Mesodermal cell (in vitro differentiated cells): ENCODE data around the gene NINJ1.

ENCODE experiments used
- H3K27ac ChIP-seq: 2 replicates; pipeline ENCODE4 v1.7.0; 2013; ENCODE audit warnings: mild to moderate bottlenecking, low read depth, low read length, moderate library complexity; ENCODE audit not compliant: severe bottlenecking
- H3K36me3 ChIP-seq: 2 replicates; pipeline ENCODE4 v1.7.1; 2013; ENCODE audit warnings: mild to moderate bottlenecking, low read length, moderate library complexity; ENCODE audit not compliant: control insufficient read depth, insufficient read depth
- H3K4me1 ChIP-seq: one replicate; pipeline ENCODE4 v1.7.1; 2013; ENCODE audit warnings: mild to moderate bottlenecking, low read length; ENCODE audit not compliant: insufficient read depth, control insufficient read depth, poor library complexity, severe bottlenecking
- H3K4me3 ChIP-seq: 2 replicates; pipeline ENCODE4 v1.7.0; 2013; ENCODE audit warnings: low read length, control low read depth, mild to moderate bottlenecking; ENCODE audit not compliant: insufficient read depth, poor library complexity, severe bottlenecking; ENCODE audit errors: extremely low read depth
- H3K9me3 ChIP-seq: 2 replicates; pipeline ENCODE4 v1.7.1; 2013; ENCODE audit warnings: mild to moderate bottlenecking, low read length, moderate library complexity; ENCODE audit not compliant: control insufficient read depth
- WGBS, 2 experiments: methylation state at CpG; one replicate each; pipeline ENCODE4 v1.1.5; 2013; ENCODE audit warnings: missing lambda C conversion rate in 2 of 2; ENCODE audit not compliant: insufficient coverage in 2 of 2; 5-methylcytosine and 5-hydroxymethylcytosine counted together

Gene NINJ1

GRCh38 chr9:93141771-93142483 is 7.9 kb upstream of the NINJ1 start:
- no peaks in the 10 kb centered on the region for H3K9me3 ChIP-seq
- 92 to 100% methylated on average over 3 to 6 of the region's 8 CpGs for WGBS, 2 experiments
- H3K36me3 ChIP-seq, result no peaks in the 10 kb centered on the region
- no peak overlapping the region for H3K4me3 ChIP-seq
- no peak overlapping the region for H3K27ac ChIP-seq
- H3K4me1 ChIP-seq, result peaks cover 2% of the 10 kb centered on the region

- 88 to 93% methylated on average over 13 of the region's 16 CpGs for WGBS, 2 experiments
- H3K4me1 ChIP-seq, result peaks cover 4% of the 10 kb centered on the region
- H3K27ac ChIP-seq, result no peak overlapping the region
- no peaks in the 10 kb centered on the region for H3K36me3 ChIP-seq
- no peaks in the 10 kb centered on the region for H3K9me3 ChIP-seq
- no peak overlapping the region for H3K4me3 ChIP-seq
These were observed 5.5 kb upstream of the NINJ1 start for GRCh38 chr9:93139365-93140182.

- no peak overlapping the region for H3K27ac ChIP-seq
- H3K36me3 ChIP-seq, result no peaks in the 10 kb centered on the region
- no peak overlapping the region for H3K4me3 ChIP-seq
- peaks cover 5% of the 10 kb centered on the region for H3K4me1 ChIP-seq
- no peaks in the 10 kb centered on the region for H3K9me3 ChIP-seq
- 77 to 82% methylated on average over 5 to 7 of the region's 7 CpGs for WGBS, 2 experiments
These were observed 4.2 kb upstream of the NINJ1 start for GRCh38 chr9:93138171-93138764.

- peaks cover 13% of the 10 kb centered on the region for H3K4me1 ChIP-seq
- no peak overlapping the region for H3K27ac ChIP-seq
- 83 to 88% methylated on average over 9 to 10 of the region's 11 CpGs for WGBS, 2 experiments
- no peak overlapping the region for H3K4me3 ChIP-seq
- no peaks in the 10 kb centered on the region for H3K9me3 ChIP-seq
- no peaks in the 10 kb centered on the region for H3K36me3 ChIP-seq
These were observed 3.3 kb upstream of the NINJ1 start for GRCh38 chr9:93137362-93137761.

- WGBS, 2 experiments, result 85 to 91% methylated on average over 10 to 11 of the region's 11 CpGs
- Histone ChIP-seq H3K4me1 (peaks cover 26% of the 10 kb centered on the region), H3K36me3 (no peaks in the 10 kb centered on the region), H3K4me3 (no peak overlapping the region), H3K9me3 (no peaks in the 10 kb centered on the region), H3K27ac (no peak overlapping the region)
These were observed 2.0 kb upstream of the NINJ1 start for GRCh38 chr9:93136011-93136440.

GRCh38 chr9:93134740-93135444 is 841 bp upstream of the NINJ1 start:
- Histone ChIP-seq H3K4me1 (peaks cover 31% of the 10 kb centered on the region), H3K9me3 (no peaks in the 10 kb centered on the region), H3K27ac (peak overlapping the region; percentile 23), H3K4me3 (peak overlapping the region; percentile 77), H3K36me3 (no peaks in the 10 kb centered on the region)
- whole genome bisulfite sequencing, 2 experiments, result 84 to 86% methylated on average over 9 to 12 of the region's 14 CpGs

- peak overlapping the region; percentile 77 for H3K4me3 ChIP-seq
- peak overlapping the region; percentile 75 for H3K27ac ChIP-seq
- no peaks in the 10 kb centered on the region for H3K9me3 ChIP-seq
- H3K36me3 ChIP-seq, result no peaks in the 10 kb centered on the region
- H3K4me1 ChIP-seq, result peaks cover 31% of the 10 kb centered on the region
- 1% methylated on average over 19 to 34 of the region's 34 CpGs for WGBS, 2 experiments
These were observed 403 bp downstream of the NINJ1 start for GRCh38 chr9:93133681-93134014.

GRCh38 chr9:93132946-93133680 is 938 bp downstream of the NINJ1 start:
- Histone ChIP-seq H3K9me3 (no peaks in the 10 kb centered on the region), H3K4me3 (peak overlapping the region; percentile 77), H3K4me1 (peaks cover 31% of the 10 kb centered on the region), H3K27ac (peak overlapping the region; percentile 75), H3K36me3 (no peaks in the 10 kb centered on the region)
- 41 to 43% methylated on average over 18 to 20 of the region's 21 CpGs for WGBS, 2 experiments

- Histone ChIP-seq H3K36me3 (no peaks in the 10 kb centered on the region), H3K9me3 (no peaks in the 10 kb centered on the region), H3K4me1 (peaks cover 36% of the 10 kb centered on the region), H3K4me3 (peak overlapping the region; percentile 77), H3K27ac (no peak overlapping the region)
- 60 to 70% methylated on average over 4 to 7 of the region's 12 CpGs for WGBS, 2 experiments
These were observed 1.6 kb downstream of the NINJ1 start for GRCh38 chr9:93132287-93132927.
